ENCODE data around the gene CCDC78. TPM values are rescaled to one million over a fixed set of nuclear protein-coding genes. Genes with fewer than 3 reads are reported as not detected.

Gene CCDC78
- total and polyA plus RNA-seq, 2 of the 13 experiments (the other 11 are each of a cell fraction or from before 2014, with no cell fraction given), result 0.53 to 1.5 TPM

GRCh38 chr16:672851-673250, 53.4 kb downstream of the CCDC78 start (continued):
- TF ChIP-seq, protein P1, sequence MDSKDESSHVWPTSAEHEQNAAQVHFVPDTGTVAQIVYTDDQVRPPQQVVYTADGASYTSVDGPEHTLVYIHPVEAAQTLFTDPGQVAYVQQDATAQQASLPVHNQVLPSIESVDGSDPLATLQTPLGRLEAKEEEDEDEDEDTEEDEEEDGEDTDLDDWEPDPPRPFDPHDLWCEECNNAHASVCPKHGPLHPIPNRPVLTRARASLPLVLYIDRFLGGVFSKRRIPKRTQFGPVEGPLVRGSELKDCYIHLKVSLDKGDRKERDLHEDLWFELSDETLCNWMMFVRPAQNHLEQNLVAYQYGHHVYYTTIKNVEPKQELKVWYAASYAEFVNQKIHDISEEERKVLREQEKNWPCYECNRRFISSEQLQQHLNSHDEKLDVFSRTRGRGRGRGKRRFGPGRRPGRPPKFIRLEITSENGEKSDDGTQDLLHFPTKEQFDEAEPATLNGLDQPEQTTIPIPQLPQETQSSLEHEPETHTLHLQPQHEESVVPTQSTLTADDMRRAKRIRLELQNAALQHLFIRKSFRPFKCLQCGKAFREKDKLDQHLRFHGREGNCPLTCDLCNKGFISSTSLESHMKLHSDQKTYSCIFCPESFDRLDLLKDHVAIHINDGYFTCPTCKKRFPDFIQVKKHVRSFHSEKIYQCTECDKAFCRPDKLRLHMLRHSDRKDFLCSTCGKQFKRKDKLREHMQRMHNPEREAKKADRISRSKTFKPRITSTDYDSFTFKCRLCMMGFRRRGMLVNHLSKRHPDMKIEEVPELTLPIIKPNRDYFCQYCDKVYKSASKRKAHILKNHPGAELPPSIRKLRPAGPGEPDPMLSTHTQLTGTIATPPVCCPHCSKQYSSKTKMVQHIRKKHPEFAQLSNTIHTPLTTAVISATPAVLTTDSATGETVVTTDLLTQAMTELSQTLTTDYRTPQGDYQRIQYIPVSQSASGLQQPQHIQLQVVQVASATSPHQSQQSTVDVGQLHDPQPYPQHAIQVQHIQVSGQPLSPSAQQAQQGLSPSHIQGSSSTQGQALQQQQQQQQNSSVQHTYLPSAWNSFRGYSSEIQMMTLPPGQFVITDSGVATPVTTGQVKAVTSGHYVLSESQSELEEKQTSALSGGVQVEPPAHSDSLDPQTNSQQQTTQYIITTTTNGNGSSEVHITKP (CRISPR knock-in tag; IDR thresholded peaks at IDR 0.05; ENCODE audit: low read depth), result no peak
- TF ChIP-seq ZSCAN31 (CRISPR knock-in tag; IDR thresholded peaks at IDR 0.05; ENCODE audit: low read depth) (no peak), AGO2 (optimal IDR thresholded peaks at IDR 0.05; ENCODE audit: low read depth, low read length) (peak; percentile 12), NR1H2 (CRISPR knock-in tag; IDR thresholded peaks at IDR 0.05; ENCODE audit: borderline replicate concordance, low read depth) (no peak), MLLT10 (CRISPR knock-in tag; IDR thresholded peaks at IDR 0.05) (no peak), TAF1 (CRISPR knock-in tag; IDR thresholded peaks at IDR 0.05) (no peak), ZNF558 (CRISPR knock-in tag; IDR thresholded peaks at IDR 0.05; ENCODE audit: borderline replicate concordance) (no peak), ZFP1 (CRISPR knock-in tag; IDR thresholded peaks at IDR 0.05) (no peak), FOSL1 (CRISPR knock-in tag; IDR thresholded peaks at IDR 0.05; ENCODE audit: borderline replicate concordance) (no peak), ZNF607 (CRISPR knock-in tag; IDR thresholded peaks at IDR 0.05; ENCODE audit: borderline replicate concordance) (no peak)
- TF ChIP-seq, protein P2, sequence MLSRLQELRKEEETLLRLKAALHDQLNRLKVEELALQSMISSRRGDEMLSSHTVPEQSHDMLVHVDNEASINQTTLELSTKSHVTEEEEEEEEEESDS (CRISPR knock-in tag; IDR thresholded peaks at IDR 0.05; ENCODE audit: borderline replicate concordance), result no peak
- TF ChIP-seq, protein P3, sequence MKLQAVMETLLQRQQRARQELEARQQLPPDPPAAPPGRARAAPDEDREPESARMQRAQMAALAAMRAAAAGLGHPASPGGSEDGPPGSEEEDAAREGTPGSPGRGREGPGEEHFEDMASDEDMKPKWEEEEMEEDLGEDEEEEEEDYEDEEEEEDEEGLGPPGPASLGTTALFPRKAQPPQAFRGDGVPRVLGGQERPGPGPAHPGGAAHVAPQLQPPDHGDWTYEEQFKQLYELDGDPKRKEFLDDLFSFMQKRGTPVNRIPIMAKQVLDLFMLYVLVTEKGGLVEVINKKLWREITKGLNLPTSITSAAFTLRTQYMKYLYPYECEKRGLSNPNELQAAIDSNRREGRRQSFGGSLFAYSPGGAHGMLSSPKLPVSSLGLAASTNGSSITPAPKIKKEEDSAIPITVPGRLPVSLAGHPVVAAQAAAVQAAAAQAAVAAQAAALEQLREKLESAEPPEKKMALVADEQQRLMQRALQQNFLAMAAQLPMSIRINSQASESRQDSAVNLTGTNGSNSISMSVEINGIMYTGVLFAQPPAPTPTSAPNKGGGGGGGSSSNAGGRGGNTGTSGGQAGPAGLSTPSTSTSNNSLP (IDR thresholded peaks at IDR 0.05; ENCODE audit: low read depth, low read length), result no peak
- TF ChIP-seq, protein P4, sequence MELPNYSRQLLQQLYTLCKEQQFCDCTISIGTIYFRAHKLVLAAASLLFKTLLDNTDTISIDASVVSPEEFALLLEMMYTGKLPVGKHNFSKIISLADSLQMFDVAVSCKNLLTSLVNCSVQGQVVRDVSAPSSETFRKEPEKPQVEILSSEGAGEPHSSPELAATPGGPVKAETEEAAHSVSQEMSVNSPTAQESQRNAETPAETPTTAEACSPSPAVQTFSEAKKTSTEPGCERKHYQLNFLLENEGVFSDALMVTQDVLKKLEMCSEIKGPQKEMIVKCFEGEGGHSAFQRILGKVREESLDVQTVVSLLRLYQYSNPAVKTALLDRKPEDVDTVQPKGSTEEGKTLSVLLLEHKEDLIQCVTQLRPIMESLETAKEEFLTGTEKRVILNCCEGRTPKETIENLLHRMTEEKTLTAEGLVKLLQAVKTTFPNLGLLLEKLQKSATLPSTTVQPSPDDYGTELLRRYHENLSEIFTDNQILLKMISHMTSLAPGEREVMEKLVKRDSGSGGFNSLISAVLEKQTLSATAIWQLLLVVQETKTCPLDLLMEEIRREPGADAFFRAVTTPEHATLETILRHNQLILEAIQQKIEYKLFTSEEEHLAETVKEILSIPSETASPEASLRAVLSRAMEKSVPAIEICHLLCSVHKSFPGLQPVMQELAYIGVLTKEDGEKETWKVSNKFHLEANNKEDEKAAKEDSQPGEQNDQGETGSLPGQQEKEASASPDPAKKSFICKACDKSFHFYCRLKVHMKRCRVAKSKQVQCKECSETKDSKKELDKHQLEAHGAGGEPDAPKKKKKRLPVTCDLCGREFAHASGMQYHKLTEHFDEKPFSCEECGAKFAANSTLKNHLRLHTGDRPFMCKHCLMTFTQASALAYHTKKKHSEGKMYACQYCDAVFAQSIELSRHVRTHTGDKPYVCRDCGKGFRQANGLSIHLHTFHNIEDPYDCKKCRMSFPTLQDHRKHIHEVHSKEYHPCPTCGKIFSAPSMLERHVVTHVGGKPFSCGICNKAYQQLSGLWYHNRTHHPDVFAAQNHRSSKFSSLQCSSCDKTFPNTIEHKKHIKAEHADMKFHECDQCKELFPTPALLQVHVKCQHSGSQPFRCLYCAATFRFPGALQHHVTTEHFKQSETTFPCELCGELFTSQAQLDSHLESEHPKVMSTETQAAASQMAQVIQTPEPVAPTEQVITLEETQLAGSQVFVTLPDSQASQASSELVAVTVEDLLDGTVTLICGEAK (IDR thresholded peaks at IDR 0.05), result no peak
- TF ChIP-seq, protein P4 (CRISPR knock-in tag; IDR thresholded peaks at IDR 0.05), result no peak
